GM21515 (cell line): ENCODE results near the gene TOM1L1.

ENCODE experiments used
- ATAC-seq: cut with Tn5 transposase; IDR thresholded peaks from one replicate; pipeline ENCODE4 v1.9.1; 2021; ENCODE audit not compliant: unreplicated experiment

TOM1L1 gene

GRCh38 chr17:54945671-54946070, 45.0 kb downstream of the TOM1L1 start:
- ATAC-seq = no peak

GRCh38 chr17:54947396-54947795, 46.7 kb downstream of the TOM1L1 start:
- no peak for ATAC-seq

GRCh38 chr17:54948380-54948779, 47.7 kb downstream of the TOM1L1 start:
- ATAC-seq = no peak

GRCh38 chr17:54950116-54950515, 49.5 kb downstream of the TOM1L1 start:
- no peak for ATAC-seq

GRCh38 chr17:54951286-54951685, 50.6 kb downstream of the TOM1L1 start:
- no peak for ATAC-seq

GRCh38 chr17:54956791-54957190, 56.1 kb downstream of the TOM1L1 start:
- no peak for ATAC-seq

- peak; percentile 22 for ATAC-seq
Measured at GRCh38 chr17:54967621-54968261, 67.1 kb downstream of the TOM1L1 start.

GRCh38 chr17:54968262-54968987, 67.8 kb downstream of the TOM1L1 start, which contains the start of the genes COX11 and STXBP4:
TSS of gene COX11 (minus strand) at chr17:54968654. CDS start at chr17:54968646, 8 bp downstream.
TSS of gene STXBP4 (plus strand) at chr17:54968765. CDS start at chr17:54986220, 17,455 bp downstream.
- peak; percentile 95 for ATAC-seq

- ATAC-seq = peak; percentile 33
Measured at GRCh38 chr17:54968988-54969332, 68.3 kb downstream of the TOM1L1 start.

GRCh38 chr17:54969658-54970572, 69.3 kb downstream of the TOM1L1 start:
- ATAC-seq = no peak

GRCh38 chr17:54971147-54971546, 70.5 kb downstream of the TOM1L1 start:
- ATAC-seq = no peak

GRCh38 chr17:54971901-54972300, 71.2 kb downstream of the TOM1L1 start:
- ATAC-seq = no peak

GRCh38 chr17:54972406-54973138, 71.9 kb downstream of the TOM1L1 start:
- no peak for ATAC-seq

- ATAC-seq = no peak
Measured at GRCh38 chr17:54974759-54975158, 74.1 kb downstream of the TOM1L1 start.

GRCh38 chr17:54976316-54976715, 75.7 kb downstream of the TOM1L1 start:
- no peak for ATAC-seq

GRCh38 chr17:54977744-54978143, 77.1 kb downstream of the TOM1L1 start:
- ATAC-seq = no peak

- ATAC-seq = no peak
Measured at GRCh38 chr17:54979657-54980056, 79.0 kb downstream of the TOM1L1 start.

- no peak for ATAC-seq
Measured at GRCh38 chr17:54980375-54980774, 79.7 kb downstream of the TOM1L1 start.

GRCh38 chr17:54982399-54982798, 81.7 kb downstream of the TOM1L1 start:
- no peak for ATAC-seq

- ATAC-seq = no peak
Measured at GRCh38 chr17:54983260-54983659, 82.6 kb downstream of the TOM1L1 start.

GRCh38 chr17:54985476-54985875, 84.8 kb downstream of the TOM1L1 start:
- no peak for ATAC-seq
